Right renal pelvis (tissue), 4 donors: Measurements from ENCODE around the gene RGS10. TPM values are rescaled to one million over a fixed set of nuclear protein-coding genes. Genes with fewer than 3 reads are reported as not detected.
"Not testable (repeated sequence)": the region's sequence is repeated elsewhere in the genome, so short reads cannot be mapped to it uniquely, and the experiment has no call there.

Experiments
- DNase-seq, 4 donors: peaks; one replicate each; pipeline ENCODE4 v3.0.0-alpha.2; 2013; ENCODE audit warnings: low read depth in 4 of 4, low spot score in 3 of 4, missing footprints in 1 of 4
- polyA plus RNA-seq, 4 donors: library from polyadenylated mRNA; unstranded; fragments of 120-200 nt; gene quantifications; one replicate each; pipeline ENCODE4 v1.2.1, GENCODE V29; 2013; ENCODE audit not compliant: insufficient read length in 4 of 4

RGS10 gene
- polyA plus RNA-seq, 4 donors = 33.3 to 40.7 (median 36.7) TPM

- DNase-seq = no peak
Measured at GRCh38 chr10:119473771-119474170, 68.7 kb downstream of the RGS10 start.

GRCh38 chr10:119470920-119471702, 71.4 kb downstream of the RGS10 start:
- DNase-seq = no peak

GRCh38 chr10:119469846-119470245, 72.7 kb downstream of the RGS10 start:
- DNase-seq = no peak

GRCh38 chr10:119469325-119469707, 73.2 kb downstream of the RGS10 start:
- no peak for DNase-seq

- DNase-seq = no peak
Measured at GRCh38 chr10:119468542-119469324, 73.8 kb downstream of the RGS10 start.

- no peak for DNase-seq
Measured at GRCh38 chr10:119466655-119467054, 75.9 kb downstream of the RGS10 start.

GRCh38 chr10:119466076-119466475, 76.4 kb downstream of the RGS10 start:
- no peak for DNase-seq

- DNase-seq = no peak
Measured at GRCh38 chr10:119465085-119465484, 77.4 kb downstream of the RGS10 start.

- DNase-seq = not testable (repeated sequence)
Measured at GRCh38 chr10:119463195-119463594, 79.3 kb downstream of the RGS10 start.

GRCh38 chr10:119462773-119463172, 79.7 kb downstream of the RGS10 start:
- no peak for DNase-seq

- DNase-seq = no peak
Measured at GRCh38 chr10:119461923-119462322, 80.6 kb downstream of the RGS10 start.

- no peak for DNase-seq
Measured at GRCh38 chr10:119461380-119461779, 81.1 kb downstream of the RGS10 start.

GRCh38 chr10:119460369-119461195, 81.9 kb downstream of the RGS10 start:
- DNase-seq = no peak

GRCh38 chr10:119459681-119460340, 82.7 kb downstream of the RGS10 start:
- no peak for DNase-seq

- no peak for DNase-seq
Measured at GRCh38 chr10:119457966-119458766, 84.4 kb downstream of the RGS10 start.

- no peak for DNase-seq
Measured at GRCh38 chr10:119456435-119456810, 86.1 kb downstream of the RGS10 start.

GRCh38 chr10:119455609-119456434, 86.7 kb downstream of the RGS10 start:
- no peak for DNase-seq

- no peak for DNase-seq
Measured at GRCh38 chr10:119454990-119455389, 87.5 kb downstream of the RGS10 start.

GRCh38 chr10:119454316-119454715, 88.2 kb downstream of the RGS10 start:
- DNase-seq = no peak
